ENCODE data around the gene CPD. TPM values are rescaled to one million over a fixed set of nuclear protein-coding genes. Genes with fewer than 3 reads are reported as not detected.
A peak's percentile ranks its signal among the peaks of the same experiment; 100 is the strongest.
"Not testable (repeated sequence)": the region's sequence is repeated elsewhere in the genome, so short reads cannot be mapped to it uniquely, and the experiment has no call there.

Gene CPD
- total RNA-seq, result 223 TPM

DNA sequence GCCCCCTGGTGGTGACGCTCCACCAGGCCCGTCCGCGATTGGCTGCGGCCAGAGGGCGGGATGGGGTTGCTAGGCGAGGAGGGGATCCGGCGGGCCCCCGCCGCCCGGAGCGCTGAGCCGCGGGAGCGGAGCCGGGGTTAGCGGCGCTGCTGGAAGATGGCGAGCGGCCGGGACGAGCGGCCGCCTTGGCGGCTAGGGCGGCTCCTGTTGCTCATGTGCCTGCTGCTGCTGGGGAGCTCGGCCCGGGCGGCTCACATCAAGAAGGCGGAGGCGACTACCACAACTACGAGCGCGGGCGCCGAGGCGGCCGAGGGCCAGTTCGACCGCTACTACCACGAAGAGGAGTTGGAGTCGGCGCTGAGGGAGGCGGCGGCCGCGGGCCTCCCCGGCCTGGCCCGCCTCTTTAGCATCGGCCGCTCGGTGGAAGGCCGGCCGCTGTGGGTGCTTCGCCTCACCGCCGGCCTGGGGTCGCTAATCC lies at the start of gene CPD:
Gene CPD (plus strand): TSS at position 103 of the 478 bp plus-strand sequence. CDS start 54 bp downstream, at position 157.
- peak; percentile 98 for DNase-seq (ENCODE audit: low spot score)

DNA sequence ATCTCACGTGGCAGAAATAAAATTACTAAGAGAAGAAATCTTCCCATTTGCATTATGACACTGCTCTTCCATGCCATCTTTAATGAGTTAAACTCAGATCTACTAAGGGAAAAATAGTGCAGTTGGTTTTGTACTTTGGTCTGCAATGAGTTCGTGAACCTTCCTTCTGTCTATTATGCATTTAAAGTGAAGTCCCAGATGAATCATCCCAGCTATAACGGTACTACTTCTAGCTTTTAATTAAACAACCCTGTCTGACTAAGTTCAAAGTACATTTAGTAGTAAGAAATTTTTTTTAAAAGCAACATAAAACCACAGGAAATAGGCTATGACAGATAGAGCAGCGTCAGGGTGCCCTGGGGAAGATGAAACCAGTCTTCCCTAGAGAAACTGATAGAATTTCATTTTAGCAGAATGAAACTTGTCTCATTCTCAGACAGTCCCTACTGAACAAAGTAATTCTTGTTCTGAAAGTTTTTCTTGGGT lies 46.6 kb upstream of the CPD start:
- no peak for DNase-seq (ENCODE audit: low spot score)

DNA sequence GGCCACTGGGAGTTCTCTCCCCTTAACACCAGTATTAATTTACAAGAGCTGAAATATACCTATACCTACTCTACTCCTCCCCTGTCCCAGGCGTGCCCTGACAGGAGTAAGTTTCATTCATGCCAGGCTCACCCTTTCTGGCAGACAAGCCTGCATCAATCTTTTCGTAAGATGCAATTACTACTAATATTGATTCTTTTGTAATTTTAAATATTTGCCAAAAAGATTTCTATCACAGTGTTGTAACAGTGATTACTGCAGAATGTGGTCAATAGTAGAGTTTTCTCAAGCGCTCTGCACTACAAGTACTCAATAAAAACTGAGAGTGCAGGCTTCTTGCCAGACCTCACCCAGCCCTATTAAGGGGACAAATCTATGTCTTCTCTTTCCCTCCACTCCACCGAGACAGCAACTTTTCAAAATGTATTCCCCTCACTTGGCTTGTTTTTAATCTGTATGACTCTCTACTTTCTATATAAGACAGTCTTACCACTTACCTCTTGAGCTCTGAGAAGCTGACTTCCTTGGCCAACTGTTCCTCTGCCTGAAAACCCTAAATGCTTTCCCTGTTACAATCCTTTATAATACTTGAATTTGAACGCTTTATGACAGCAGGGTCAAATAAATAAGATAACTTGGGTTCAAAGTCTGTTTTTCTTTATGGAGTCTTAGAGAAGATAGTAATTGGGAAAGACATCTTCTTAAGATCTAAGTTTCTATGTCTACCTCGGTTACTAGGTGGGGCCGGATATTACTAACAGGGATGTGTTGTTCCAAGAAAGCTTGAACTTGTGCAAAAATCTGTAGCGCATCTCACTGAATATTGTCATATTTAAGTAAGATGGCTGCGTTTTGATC lies 45.0 kb upstream of the CPD start, which contains the start of gene TMIGD1:
Gene TMIGD1 (minus strand): TSS at position 555 of the 858 bp plus-strand sequence. CDS start 1,924 bp downstream, outside the sequence.
- no peak for DNase-seq (ENCODE audit: low spot score)

DNA sequence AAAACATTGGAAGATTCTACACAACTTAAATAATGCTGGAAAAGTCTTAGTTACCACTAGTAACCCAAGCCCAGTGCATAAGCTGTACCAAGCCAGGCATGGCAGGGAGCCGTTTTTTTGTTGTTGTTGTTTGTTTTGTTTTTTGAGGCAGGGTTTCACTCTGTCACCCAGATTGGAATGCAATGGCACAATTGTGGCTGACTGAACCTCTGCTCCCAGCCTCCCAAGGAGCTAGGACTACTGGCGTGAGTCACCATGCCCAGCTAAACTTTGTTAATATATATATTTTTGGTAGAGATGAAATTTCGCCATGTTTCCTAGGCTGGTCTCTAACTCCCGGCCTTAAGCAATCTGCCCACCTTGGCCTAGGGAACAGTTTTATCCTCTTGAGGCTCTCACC lies 44.3 kb upstream of the CPD start:
- no peak for DNase-seq (ENCODE audit: low spot score)

DNA sequence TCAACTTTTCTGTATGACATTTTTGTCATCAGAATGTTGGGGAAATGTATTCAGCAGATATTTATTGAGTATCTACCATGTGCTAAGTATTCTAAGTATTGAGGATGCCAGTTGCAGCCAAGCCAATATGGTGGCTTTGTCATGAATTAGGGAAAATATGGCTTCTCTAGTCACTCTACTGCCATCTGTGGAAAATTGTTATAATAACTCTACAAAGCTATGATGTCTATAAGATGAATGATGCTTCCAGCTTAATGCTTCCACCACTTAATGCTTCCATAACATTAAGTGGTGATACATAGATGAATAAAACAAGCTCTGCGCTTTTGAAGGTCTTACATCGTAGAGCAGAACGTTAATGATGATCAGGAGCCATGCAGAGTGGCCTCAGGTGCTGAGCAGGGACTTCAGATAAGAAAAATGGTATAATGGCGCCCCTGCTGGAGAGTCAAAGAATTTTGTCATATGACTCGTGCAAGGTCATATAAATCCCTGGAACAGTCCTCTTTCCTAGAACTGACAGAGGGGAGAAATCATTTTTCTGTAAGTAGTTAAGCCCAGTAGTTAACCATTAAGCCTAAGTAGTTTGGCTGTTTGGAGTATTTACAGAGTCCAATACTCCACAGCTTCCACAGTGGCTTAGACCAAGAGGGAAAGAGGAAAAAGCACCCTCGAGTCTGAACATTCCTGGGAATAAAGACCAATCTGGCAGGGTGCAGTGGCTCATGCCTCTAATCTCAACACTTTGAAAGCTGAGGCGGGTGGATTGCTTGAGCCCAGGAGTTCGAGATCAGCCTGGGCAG lies 42.2 kb upstream of the CPD start:
- no peak for DNase-seq (ENCODE audit: low spot score)

DNA sequence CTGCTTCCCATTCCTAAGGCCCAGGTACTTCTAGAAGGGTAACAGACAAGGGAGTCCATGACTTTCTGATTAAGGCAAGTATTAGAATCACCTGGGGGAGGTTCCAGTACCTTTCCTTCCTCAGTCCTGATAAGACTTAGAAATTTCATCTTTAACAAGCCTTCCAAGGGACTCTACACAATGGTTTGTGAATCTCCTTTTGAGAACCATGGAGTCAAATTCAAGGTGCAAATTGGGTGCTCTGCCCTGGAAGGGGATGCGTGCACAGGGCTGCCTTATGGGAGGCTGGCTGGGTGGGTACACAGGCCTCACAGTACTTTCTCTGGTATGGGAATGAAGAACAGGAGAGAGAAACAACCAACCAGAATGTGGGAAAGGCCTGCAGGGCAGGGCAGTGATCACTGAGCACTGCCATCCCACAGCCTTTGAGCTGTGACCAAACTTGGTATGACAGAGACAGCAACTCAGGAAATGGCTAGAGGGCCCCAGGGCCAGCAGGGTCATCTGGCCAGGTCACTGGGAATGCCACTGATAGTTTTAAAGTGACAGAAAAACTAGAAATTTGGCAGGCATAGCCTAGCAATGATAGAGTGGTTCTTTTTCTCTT lies 41.2 kb upstream of the CPD start:
- no peak for DNase-seq (ENCODE audit: low spot score)

DNA sequence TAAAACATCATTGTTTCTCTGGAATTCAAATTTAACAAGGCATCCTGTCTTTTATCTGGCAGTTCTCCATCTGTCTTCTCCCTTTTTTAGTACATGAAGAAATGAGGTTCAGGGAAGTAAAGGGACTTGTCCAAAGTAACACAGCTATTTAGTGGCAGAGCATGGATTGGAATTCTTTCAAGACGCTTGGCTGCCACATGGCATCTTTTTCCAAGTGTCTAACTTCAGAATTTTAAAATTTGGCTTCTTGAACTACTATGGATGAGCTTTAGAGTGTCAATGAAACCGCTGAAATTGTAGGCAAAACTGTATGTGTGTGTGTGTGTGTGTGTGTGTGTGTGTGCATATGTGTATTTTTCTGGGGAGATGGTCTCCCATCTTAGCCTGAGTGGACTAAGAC lies 39.6 kb upstream of the CPD start:
- no peak for DNase-seq (ENCODE audit: low spot score)

DNA sequence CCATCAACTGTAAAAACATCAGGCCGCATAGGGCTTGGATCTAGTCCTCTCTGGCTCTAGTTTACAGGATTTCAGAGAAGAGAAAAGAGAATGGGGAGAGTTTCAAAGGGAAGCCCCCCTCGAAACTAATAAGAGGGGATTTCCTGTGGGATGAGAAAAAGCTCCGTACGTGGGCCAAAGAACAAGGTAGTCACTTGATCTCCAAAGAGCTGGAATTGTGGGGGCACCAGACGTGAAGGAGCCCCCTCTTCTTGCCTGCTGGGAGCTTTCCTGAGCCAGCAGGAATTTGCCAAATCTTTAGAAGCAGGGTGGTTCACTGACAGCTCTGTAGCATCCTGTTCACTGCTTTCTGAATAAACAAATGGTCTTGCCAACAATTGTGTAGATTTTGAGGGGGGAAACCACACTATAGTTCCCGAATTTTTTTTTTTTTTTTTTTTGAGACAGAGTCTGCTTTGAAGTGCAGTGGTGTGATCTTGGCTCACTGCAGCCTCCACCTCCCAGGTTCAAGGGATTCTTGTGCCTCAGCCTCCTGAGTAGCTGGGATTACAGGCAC lies 37.8 kb upstream of the CPD start:
- DNase-seq (ENCODE audit: low spot score), result no peak

DNA sequence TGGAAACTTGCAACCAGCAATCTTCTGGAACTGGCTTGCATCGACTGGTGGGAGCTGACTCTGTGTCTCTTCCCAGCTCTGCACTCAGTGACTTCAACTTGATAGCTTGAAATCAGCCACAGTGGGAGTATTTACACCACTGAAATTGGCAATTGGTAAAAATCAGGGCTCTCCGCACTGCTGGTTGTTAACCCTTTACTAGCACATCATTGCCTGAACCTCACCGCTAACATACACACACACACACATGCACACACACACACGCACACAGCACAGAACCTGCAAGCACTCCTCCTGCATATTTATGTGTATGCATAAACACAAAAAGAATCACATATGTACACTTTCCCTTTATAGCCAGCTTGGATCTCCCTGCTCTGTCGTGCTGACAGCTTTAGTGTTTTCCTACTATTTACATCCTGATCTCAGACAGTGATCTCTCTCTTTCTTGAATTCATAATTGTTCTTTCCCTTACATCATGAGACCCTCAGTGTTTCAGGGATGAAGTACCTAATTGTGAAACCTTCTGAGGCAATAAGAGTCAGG lies 37.0 kb upstream of the CPD start:
- no peak for DNase-seq (ENCODE audit: low spot score)

DNA sequence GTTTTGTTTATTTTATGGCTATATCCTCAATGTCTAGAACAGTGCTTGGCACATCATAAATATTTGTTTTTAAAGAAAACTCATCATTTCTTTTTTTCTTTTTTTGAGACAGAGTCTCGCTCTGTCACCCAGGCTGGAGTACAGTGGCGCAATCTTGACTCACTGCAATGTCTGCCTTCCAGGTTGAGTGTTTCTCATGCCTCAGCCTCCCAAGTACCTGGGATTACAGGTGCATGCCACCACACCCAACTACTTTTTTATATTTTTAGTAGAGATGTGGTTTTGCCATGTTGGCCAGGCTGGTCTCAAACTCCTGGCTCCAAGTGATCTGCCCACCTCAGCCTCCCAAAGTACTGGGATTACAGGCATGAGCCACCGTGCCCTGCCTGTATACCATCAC lies 35.5 kb upstream of the CPD start:
- DNase-seq (ENCODE audit: low spot score), result not testable (repeated sequence)

DNA sequence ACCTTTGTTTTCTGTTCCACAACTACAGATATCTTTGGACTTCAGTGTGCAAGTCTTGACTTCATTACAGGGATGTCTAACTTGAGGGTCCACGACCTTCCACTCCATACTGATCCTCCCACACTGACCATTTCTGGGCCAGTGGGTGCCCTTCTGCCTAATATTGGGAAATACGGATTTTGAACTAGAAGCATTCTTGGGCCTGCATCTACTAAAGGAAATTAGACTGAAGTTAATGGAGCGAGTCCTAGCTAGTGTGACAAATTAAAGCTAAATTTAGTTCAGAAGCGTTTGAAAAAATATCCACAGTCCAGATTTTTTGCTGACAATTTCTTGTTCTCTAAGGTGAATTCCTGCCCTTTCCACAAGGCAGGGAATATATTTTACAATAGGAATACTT lies 34.9 kb upstream of the CPD start:
- no peak for DNase-seq (ENCODE audit: low spot score)

DNA sequence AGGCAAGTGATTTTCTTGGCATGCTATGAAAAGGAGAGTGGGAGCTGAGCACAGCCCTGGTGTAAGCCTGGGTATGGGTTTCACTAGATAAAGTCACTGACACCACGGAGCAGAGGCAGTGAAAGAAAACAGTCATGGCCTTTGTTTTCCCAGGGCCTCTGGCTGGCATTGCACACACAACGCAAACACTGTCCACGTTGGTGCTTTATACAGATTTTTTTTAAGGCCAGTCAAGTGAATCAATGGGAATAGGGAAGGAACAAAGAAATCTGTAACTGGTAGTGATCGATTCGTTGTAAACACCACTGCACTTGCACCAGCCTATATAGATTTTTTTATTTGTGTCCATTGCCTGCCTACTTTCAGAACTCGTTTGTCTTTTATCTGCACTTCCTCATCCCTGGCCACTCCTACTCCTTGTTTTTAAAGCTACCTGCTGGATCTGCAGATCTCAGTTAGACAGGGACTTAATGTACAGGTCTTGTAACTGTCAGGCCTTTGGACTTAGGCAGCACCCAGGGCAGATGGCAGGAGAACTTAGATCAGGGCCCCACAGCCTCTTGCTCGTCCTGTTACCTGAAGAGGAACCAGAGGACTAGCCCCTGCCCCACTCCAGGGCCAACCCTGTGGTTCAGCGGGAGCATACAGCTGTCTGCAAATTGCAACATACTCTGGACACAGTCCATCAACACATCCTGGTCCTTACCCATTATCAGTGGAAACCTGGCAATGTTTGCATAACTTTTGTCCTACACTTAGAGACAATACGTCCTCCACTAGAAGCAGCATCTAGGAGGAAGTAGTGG lies 34.2 kb upstream of the CPD start:
- DNase-seq (ENCODE audit: low spot score), result peak; percentile 84

DNA sequence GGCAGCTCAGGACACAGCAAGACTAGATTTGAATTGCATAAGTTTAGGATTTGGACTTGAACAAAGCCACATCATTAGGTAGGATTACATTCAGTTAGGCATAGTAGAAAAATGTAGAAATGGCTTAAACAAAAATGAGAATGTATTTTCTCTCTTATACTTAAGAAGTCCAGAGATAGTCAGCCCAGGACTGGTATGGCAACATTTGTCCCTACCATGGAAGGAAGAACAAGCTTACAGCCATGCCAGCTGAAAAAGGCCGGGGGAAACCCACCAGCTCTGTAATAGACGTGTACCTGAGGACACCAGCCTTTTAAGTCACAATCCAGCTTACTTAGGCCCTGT lies 33.7 kb upstream of the CPD start:
- no peak for DNase-seq (ENCODE audit: low spot score)

DNA sequence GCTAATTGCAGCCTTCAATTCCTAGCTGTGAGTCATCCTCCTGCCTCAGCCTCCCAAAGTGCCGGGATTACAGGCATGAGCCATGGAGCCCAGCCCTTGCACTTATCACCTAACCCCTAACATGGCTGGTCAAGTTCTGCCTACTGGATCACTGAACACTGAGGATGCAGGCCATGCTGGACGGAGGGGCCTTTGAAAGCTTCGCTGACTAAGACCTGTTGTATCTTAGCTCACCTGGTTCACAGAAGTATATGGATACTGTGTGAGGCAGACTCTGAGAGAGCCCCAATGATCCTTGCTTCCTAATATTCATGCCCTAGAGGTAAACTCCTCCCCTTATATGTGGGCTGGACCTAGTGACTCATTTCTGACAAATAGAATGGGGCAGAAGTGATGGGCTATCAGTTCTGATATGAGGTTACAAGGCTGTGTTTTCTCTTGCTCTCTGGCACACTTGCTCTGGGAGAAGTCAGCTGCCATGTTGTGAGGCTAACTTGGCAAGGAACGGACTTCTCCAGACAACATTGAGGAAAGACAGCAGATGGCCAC lies 33.1 kb upstream of the CPD start:
- no peak for DNase-seq (ENCODE audit: low spot score)

DNA sequence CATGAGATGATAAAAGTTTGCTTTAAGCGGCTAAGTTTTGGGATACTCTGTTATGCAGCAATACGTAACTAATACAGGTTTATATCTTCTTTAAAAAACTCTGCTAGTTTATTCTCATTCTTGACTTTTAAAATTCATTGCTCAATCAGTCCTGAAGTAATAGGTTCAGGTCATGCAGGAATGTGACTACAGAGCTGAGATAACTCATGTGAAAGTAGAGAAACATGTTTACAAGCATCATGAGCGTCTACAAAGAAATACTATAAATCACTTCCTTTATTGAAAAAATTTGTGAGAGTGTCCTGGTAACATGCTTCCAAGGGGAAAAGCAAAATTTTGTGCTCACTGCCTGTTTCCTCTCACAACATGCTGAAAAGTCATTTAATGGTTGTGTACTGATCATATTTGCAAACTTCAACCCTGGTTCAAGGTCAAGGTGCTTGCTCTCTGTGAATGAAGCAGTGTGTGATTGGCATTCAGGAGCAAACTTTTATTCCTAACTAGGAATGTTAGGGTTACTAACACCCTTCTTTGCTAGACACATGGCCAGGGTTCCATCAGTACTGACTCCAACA lies 32.4 kb upstream of the CPD start:
- no peak for DNase-seq (ENCODE audit: low spot score)

DNA sequence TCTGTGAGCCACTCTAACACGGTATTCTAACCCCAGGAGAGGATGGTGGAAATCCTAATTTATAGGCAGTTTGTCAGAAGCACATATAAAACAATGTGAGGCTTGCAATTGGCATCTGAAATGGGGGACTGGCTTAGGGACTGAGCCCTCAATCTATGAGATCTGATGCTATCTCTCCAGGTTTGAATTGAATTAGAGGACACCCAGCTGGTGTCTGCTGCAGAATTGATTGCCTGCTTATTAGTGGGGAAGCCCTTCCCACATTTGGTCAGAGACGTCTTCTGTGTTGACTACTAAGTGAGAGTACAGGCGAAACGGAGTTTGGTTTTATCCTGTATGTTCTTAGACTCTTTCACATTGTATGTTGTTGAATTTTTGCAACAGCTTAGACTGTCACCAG lies 31.2 kb upstream of the CPD start:
- no peak for DNase-seq (ENCODE audit: low spot score)

DNA sequence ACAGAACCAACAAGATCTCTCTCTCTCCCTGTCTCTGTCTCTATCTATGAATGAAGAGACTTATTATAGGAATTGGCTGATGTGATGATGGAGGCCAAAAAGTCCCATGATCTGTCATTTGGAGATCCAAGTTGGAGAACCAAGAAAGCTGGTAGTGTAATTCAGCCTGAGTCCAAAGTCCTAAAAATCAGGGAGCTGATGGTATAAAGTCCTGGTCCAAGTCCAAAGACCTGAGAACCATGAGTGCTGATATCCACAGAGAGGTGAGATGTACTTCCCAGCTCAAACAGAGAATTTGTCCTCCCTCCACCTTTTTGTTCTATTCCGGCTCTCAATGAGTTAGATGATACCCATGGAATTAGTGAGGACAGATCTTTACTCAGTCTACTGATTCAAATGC lies 29.5 kb upstream of the CPD start:
- DNase-seq (ENCODE audit: low spot score), result no peak

DNA sequence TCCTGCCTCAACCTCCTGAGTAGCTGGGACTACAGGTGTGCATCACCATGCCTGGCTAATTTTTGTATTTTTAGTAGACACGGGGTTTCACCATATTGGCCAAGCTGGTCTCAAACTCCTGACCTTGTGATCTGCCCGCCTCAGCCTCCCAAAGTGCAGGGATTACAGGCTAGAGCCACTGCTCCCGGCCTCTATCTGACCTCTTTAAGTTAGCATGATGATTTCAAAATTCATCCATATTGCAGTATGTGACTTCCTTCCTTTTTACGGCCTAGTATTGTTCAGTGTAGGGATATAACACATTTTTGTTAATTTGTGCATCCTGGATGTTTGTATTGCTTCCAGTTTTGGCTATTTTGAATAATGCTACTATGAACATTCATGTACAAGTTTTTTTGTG lies 27.5 kb upstream of the CPD start:
- not testable (repeated sequence) for DNase-seq (ENCODE audit: low spot score)

DNA sequence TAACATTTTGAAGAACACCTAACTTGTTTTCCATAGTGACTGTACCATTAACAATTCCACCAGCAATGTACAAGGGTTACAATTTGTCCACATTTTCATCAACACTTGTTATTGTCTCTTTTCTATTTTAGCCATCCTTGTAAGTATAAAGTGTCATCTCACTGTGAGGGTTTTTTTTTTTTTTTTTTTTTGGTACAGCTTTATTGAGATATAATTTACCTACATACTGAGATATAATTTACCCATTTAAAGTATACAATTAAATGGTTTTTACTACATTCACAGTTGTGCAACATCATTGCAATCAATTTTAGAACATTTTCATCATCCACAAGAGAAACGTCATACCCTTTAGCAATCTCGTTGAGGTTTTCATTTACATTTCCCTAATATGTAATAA lies 27.0 kb upstream of the CPD start:
- DNase-seq (ENCODE audit: low spot score), result no peak

DNA sequence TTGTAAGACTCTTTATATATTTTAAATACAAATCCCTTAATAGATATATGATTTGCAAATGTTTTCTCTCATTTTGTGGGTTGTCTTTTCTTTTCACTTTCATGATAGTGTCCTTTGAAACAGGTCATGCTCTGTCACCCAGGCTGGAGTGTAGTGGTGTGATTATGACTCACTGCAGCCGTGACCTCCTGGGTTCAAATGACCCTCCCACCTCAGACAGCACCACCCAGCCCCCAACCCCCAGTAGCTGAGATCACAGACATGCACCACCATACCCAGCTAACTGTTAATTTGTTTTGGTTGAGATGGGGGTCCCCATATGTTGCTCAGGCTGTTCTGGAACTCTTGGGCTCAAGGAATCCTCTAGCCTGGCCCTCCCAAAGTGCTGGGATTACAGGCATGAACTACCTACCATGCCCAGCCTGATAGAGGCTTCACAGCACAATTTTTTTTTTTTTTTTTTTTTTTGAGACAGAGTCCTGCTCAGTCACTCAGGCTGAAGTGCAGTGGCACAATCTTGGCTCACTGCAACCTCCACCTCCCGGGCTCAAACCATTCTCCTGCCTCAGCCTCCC lies 26.4 kb upstream of the CPD start:
- DNase-seq (ENCODE audit: low spot score), result no peak

All from mucosa of gallbladder (tissue), 1 donor.